HUES48 (cell line): ENCODE results near the gene TCOF1.

Source experiments
- H3K27ac ChIP-seq: one replicate; pipeline ENCODE4 v1.7.0; 2013; ENCODE audit warnings: low read depth, low read length, inconsistent platforms
- H3K27me3 ChIP-seq: 2 replicates; pipeline ENCODE4 v1.6.1; 2013; ENCODE audit warnings: mild to moderate bottlenecking, low read length; ENCODE audit not compliant: control insufficient read depth, insufficient read depth
- H3K36me3 ChIP-seq: 2 replicates; pipeline ENCODE4 v1.6.1; 2013; ENCODE audit warnings: low read length; ENCODE audit not compliant: control insufficient read depth, insufficient read depth
- H3K4me1 ChIP-seq: 2 replicates; pipeline ENCODE4 v1.6.1; 2013; ENCODE audit warnings: mild to moderate bottlenecking, low read length; ENCODE audit not compliant: control insufficient read depth, insufficient read depth
- H3K4me3 ChIP-seq: 2 replicates; pipeline ENCODE4 v1.5.1; 2013; ENCODE audit warnings: mild to moderate bottlenecking, low read depth, low read length
- H3K9ac ChIP-seq: 2 replicates; pipeline ENCODE4 v1.6.1; 2013; ENCODE audit warnings: mild to moderate bottlenecking, low read depth, low read length, moderate library complexity
- H3K9me3 ChIP-seq: 2 replicates; pipeline ENCODE4 v1.6.1; 2013; ENCODE audit warnings: low read length; ENCODE audit not compliant: control insufficient read depth, insufficient read depth

The TCOF1 gene

DNA sequence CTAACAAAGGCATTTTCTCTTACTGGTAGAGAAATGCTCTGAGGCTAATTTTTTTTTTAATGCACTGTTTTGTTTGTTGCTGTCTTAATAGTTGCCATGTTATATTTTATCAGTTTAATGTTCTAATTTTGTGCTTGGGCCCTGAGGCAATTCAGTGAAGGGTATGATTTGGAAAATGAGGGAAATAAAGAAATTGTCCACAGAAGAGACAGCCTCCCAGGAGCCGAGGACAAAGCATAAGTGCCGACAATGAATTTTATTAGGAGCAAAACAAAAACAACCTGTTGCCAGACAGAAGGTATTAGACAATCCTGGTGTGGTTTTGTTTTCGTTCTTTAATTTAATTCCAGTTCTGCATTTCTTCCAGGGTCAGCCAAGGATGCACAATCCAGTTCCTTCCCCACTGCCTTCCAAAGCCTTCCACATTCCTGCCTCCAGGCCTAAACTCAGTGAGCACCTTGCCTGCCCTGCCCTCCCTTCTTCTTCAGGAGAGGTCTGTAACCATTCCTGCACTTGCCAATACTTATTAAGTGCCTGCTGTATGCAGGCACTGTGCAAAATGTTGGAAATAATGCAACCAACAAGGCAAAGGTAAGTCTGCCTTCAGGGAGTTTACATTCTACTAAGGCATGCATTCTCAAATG lies 4.3 kb upstream of the TCOF1 start:
- Histone ChIP-seq H3K9ac (no peak overlapping the region), H3K27me3 (no peaks in the 10 kb centered on the region), H3K4me3 (no peak overlapping the region), H3K36me3 (no peaks in the 10 kb centered on the region), H3K27ac (no peak overlapping the region), H3K4me1 (peaks cover 13% of the 10 kb centered on the region), H3K9me3 (no peaks in the 10 kb centered on the region)

GRCh38 chr5:150355791-150356190 lies 1.7 kb upstream of the TCOF1 start:
- no peak overlapping the region for H3K4me3 ChIP-seq
- H3K9ac ChIP-seq = no peak overlapping the region
- H3K27me3 ChIP-seq = no peaks in the 10 kb centered on the region
- H3K9me3 ChIP-seq = no peaks in the 10 kb centered on the region
- no peak overlapping the region for H3K27ac ChIP-seq
- H3K4me1 ChIP-seq = peaks cover 6% of the 10 kb centered on the region; the same call in 1 of the 2 replicates
- peaks cover 17% of the 10 kb centered on the region for H3K36me3 ChIP-seq

GRCh38 chr5:150356575-150357294 lies 762 bp upstream of the TCOF1 start:
- Histone ChIP-seq H3K27ac (peak overlapping the region; percentile 36), H3K4me1 (0 out of 2 replicates have a peak, but pooled peaks cover 4% of the 10 kb centered on the region), H3K36me3 (peaks cover 26% of the 10 kb centered on the region), H3K4me3 (peak overlapping the region; percentile 55), H3K27me3 (no peaks in the 10 kb centered on the region), H3K9ac (no peak overlapping the region), H3K9me3 (no peaks in the 10 kb centered on the region)

DNA sequence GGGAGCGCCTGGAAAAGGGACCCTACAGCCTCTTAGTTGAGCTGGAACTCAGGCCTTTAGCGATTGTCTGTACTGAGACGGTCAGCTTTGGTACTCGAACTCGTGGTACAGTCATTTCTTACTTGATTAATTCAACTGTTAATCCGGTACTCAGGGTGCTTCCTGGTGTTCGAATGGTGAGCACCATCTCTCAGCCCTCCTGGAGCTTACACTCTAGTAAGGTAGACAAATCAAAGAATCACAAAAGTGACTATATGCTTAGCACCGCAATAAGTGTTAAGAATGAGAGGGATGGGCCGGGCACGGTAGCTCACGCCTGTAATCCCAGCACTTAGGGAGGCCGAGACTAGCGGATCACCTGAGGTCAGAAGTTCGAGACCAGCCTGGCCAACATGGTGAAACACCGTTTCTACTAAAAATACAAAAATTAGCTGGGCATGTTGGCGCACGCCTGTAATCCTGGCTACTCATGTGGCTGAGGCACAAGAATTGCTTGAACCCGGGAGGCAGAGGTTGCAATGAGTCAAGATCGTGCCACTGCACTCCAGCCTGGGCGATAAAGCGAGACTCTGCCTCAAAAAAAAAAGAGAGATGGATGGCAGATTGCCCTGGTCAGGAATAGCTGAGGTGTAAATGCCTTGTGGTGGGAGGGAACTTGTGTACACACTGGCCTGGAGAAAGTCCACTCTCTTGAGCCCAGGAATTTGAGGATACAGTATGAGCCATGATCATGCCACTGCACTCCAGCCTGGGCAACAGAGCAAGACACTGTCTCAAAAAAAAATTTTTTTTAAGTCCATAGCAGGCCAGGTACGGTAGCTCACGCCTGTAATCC lies 981 bp downstream of the TCOF1 start:
- no peaks in the 10 kb centered on the region for H3K27me3 ChIP-seq
- peaks cover 43% of the 10 kb centered on the region for H3K36me3 ChIP-seq
- peak overlapping the region; percentile 96 for H3K9ac ChIP-seq
- 0 out of 2 replicates have a peak, but pooled peaks cover 4% of the 10 kb centered on the region for H3K4me1 ChIP-seq
- H3K9me3 ChIP-seq = no peaks in the 10 kb centered on the region
- H3K27ac ChIP-seq = peak overlapping the region; percentile 84
- peak overlapping the region; percentile 94 for H3K4me3 ChIP-seq

DNA sequence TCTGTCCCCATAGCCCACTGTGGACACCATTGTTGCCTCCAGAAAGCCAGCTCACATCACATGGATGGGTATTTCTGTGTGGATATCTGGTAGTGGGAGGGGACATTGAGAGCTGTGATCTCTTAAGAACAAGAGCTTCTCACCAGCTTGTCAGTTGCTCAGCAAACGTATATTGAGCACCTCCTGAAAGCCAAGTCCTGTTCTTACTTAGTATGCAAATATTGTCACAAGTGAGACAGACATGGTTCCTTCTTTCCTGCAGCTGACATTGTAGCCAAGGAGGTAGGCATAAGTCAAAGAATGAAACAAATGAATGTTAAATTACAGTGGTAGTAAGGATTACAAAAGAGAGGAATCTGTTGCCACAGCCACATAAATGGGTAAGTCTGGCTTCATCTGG lies 3.8 kb downstream of the TCOF1 start:
- no peak overlapping the region for H3K27ac ChIP-seq

DNA sequence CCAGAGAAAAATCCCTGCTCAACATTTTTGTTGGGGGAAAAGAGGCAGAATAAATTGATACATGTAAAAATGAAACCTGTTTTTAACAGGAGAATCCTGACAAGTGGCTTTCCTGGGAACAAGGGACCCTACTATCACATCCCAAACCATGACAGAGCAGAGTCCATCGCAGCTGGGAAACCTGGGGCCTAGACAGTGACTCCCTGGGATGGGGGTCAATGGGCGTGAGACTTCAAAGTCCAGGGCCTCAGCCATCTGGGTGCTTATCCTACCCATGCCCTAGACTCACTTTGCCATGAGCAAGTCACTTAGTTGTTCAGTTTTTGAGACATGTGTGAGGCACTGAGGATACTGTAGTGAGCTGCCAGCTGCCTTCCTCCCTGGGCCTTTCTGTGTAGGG lies 5.7 kb downstream of the TCOF1 start:
- no peak overlapping the region for H3K27ac ChIP-seq
- H3K4me3 ChIP-seq = no peak overlapping the region
- H3K4me1 ChIP-seq = no peaks in the 10 kb centered on the region
- no peaks in the 10 kb centered on the region for H3K9me3 ChIP-seq
- peaks cover 85% of the 10 kb centered on the region for H3K36me3 ChIP-seq
- H3K9ac ChIP-seq = no peak overlapping the region
- H3K27me3 ChIP-seq = no peaks in the 10 kb centered on the region

More for the DNA sequence above, 3.8 kb downstream of the TCOF1 start:
- no peak overlapping the region for H3K9ac ChIP-seq
- no peaks in the 10 kb centered on the region for H3K9me3 ChIP-seq
- 0 out of 2 replicates have a peak, but pooled peaks cover 4% of the 10 kb centered on the region for H3K4me1 ChIP-seq
- no peaks in the 10 kb centered on the region for H3K27me3 ChIP-seq
- H3K36me3 ChIP-seq = peaks cover 72% of the 10 kb centered on the region
- H3K4me3 ChIP-seq = no peak overlapping the region

DNA sequence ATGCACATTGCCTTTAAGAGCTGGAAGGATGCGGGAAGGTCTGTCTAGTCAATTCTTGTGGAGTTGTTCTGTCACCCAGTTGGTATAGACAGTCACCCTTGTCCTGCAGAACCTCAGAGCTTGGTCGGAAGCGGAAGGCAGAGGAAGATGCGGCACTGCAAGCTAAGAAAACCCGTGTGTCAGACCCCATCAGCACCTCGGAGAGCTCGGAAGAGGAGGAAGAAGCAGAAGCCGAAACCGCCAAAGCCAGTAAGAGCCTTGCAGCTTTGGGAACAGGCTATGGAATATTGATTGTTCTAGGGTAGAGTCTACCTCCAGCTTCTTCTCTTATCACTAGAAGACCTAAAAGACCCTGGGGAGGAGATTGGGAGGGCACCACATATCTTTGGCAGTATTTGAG lies 6.5 kb downstream of the TCOF1 start:
- H3K4me1 ChIP-seq = no peaks in the 10 kb centered on the region
- no peak overlapping the region for H3K9ac ChIP-seq
- no peaks in the 10 kb centered on the region for H3K9me3 ChIP-seq
- no peak overlapping the region for H3K27ac ChIP-seq
- H3K4me3 ChIP-seq = no peak overlapping the region
- peaks cover 94% of the 10 kb centered on the region for H3K36me3 ChIP-seq
- H3K27me3 ChIP-seq = no peaks in the 10 kb centered on the region

GRCh38 chr5:150368526-150368925 lies 11.0 kb downstream of the TCOF1 start:
- H3K27me3 ChIP-seq = no peaks in the 10 kb centered on the region
- H3K9me3 ChIP-seq = no peaks in the 10 kb centered on the region
- no peak overlapping the region for H3K4me3 ChIP-seq
- H3K4me1 ChIP-seq = no peaks in the 10 kb centered on the region
- no peak overlapping the region for H3K9ac ChIP-seq
- peaks cover 95% of the 10 kb centered on the region for H3K36me3 ChIP-seq
- no peak overlapping the region for H3K27ac ChIP-seq

GRCh38 chr5:150372639-150373038 lies 15.1 kb downstream of the TCOF1 start:
- no peak overlapping the region for H3K9ac ChIP-seq
- no peaks in the 10 kb centered on the region for H3K27me3 ChIP-seq
- no peak overlapping the region for H3K27ac ChIP-seq
- peaks cover 100% of the 10 kb centered on the region for H3K36me3 ChIP-seq
- H3K4me1 ChIP-seq = no peaks in the 10 kb centered on the region
- no peak overlapping the region for H3K4me3 ChIP-seq
- H3K9me3 ChIP-seq = no peaks in the 10 kb centered on the region

GRCh38 chr5:150374651-150375050 lies 17.2 kb downstream of the TCOF1 start:
- H3K36me3 ChIP-seq = peaks cover 100% of the 10 kb centered on the region
- H3K27ac ChIP-seq = no peak overlapping the region
- H3K27me3 ChIP-seq = no peaks in the 10 kb centered on the region
- H3K4me1 ChIP-seq = no peaks in the 10 kb centered on the region
- H3K9ac ChIP-seq = no peak overlapping the region
- H3K4me3 ChIP-seq = no peak overlapping the region
- no peaks in the 10 kb centered on the region for H3K9me3 ChIP-seq
